NT2/D1 (cell line): Measurements from ENCODE around the gene GNG7.
"Not testable (repeated sequence)": the region's sequence is repeated elsewhere in the genome, so short reads cannot be mapped to it uniquely, and the experiment has no call there.

Experiments
- SUZ12 ChIP-seq: IDR thresholded peaks from 2 replicates; pipeline ENCODE4 v1.6.1; 2011; ENCODE audit not compliant: insufficient read length, insufficient read depth; ENCODE audit errors: extremely low read depth
- ZNF274 ChIP-seq: IDR thresholded peaks from 2 replicates; pipeline ENCODE4 v1.6.1; 2011; ENCODE audit warnings: mild to moderate bottlenecking, low read depth, low read length

- TF ChIP-seq ZNF274, SUZ12: not testable (repeated sequence)
Observed at GRCh38 chr19:2537584-2537983, 164.9 kb downstream of the GNG7 start.
